Right ventricle myocardium superior (tissue), 1 donor: ENCODE data around the gene S100A10. TPM values are rescaled to one million over a fixed set of nuclear protein-coding genes. Genes with fewer than 3 reads are reported as not detected.
A peak's percentile ranks its signal among the peaks of the same experiment; 100 is the strongest.

Source experiments
- ATAC-seq: fragments of 200-7000 bp; cut with Tn5 transposase; one replicate; pipeline ENCODE4 v1.9.1; 2020; ENCODE audit warnings: mild to moderate bottlenecking; ENCODE audit not compliant: poor library complexity
- DNase-seq: peaks from one replicate; pipeline ENCODE4 v3.0.0-alpha.2; 2020
- intact Hi-C: fragments of 100-400 bp; cut with DNase I; formaldehyde crosslinking; loops from one replicate; pipeline ENCODE4 v1.11.2; 2022
- total RNA-seq: library from RNA; stranded (reverse); fragmentation: NEBNext Ultra II Directional; extraction: Animal tissue kit (Norgen Biotek cat#: 25700); gene quantifications from one replicate; pipeline ENCODE4 v1.2.1, GENCODE V29; 2021
- donor health status: DM: no; HTN: yes; CAD: no; lungs with severe emphysema.

Gene S100A10
- total RNA-seq, 1 donor from 2014 or later = 230 TPM

- peak; percentile 71 for ATAC-seq
- DNase-seq = no peak
- intact Hi-C loops = no loop called here
Observed at GRCh38 chr1:151972542-151973248, 21.0 kb downstream of the S100A10 start.

DNA sequence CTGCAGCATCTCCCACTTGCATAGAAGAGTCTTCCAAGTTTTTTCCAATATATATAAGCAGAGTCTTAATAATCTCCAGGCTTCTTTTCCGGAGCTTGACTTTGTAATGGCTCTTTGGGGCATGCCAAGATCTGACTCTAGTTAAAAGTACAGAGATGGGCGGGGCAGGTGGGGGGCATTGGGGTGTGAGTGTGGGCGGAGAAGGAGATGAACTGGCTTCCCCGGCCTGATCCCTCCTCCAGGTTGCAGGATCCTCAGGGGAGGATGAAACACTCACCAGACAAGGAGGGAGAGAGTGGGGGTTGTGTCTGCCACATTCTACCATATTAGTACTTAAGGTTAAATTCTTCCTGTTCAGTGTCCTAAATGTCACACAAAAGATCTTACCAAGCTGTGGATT is 23.0 kb downstream of the S100A10 start:
- intact Hi-C loops = no loop called here
- DNase-seq (no peak), ATAC-seq (no peak)

- no peak for DNase-seq
- intact Hi-C loops = no loop called here
- no peak for ATAC-seq
Observed at GRCh38 chr1:151970128-151970527, 23.5 kb downstream of the S100A10 start.

GRCh38 chr1:151968791-151969399 is 24.8 kb downstream of the S100A10 start:
- no peak for ATAC-seq
- intact Hi-C loops = no loop called here
- DNase-seq = no peak

- intact Hi-C loops = no loop called here
- ATAC-seq = peak; percentile 85
- no peak for DNase-seq
Observed at GRCh38 chr1:151968058-151968457, 25.6 kb downstream of the S100A10 start.

- DNase-seq (no peak), ATAC-seq (no peak)
- intact Hi-C loops = no loop called here
Observed at GRCh38 chr1:151967091-151967490, 26.6 kb downstream of the S100A10 start.

GRCh38 chr1:151966061-151966460 is 27.6 kb downstream of the S100A10 start:
- intact Hi-C loops = no loop called here
- no peak for DNase-seq
- ATAC-seq = no peak

DNA sequence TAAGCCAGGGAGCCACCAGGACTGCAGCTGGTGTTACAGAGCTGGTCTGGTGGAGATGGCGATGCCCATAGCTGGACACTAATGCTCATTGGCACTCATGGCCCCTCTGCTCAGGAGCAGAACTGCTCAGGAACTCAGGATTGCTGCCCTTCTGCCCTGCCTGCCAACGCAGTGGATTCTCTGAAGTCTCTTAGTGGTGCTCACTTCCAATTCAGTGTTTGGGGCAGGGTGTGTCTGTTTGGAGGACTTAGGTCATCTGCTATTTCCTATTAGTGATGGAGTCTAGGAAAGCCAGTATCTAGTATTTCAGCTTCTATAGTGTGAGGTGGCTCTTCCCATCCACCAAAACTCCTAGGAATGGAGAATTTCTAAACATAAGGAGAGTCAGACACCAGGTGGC is 29.1 kb downstream of the S100A10 start:
- no peak for ATAC-seq
- no peak for DNase-seq
- intact Hi-C loops = no loop called here

DNA sequence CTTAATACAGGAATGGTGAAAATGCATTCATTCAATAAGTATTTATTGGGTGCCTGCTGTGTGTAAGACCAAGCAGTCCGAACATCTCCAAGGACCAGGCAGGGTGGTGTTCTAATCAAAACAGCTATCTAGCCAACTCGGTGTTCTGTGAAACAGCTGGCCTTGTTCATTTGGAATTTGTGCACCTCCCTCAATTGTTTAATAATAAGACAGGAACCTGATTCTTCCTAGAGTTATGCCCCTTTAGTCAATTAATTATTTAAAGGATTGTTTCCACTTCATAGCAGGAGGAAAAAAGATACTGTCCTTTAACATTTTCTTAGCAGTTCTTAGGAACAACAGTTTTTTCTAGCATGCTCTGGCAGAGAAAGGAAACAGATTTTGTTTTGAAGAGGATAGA is 30.4 kb downstream of the S100A10 start:
- DNase-seq = no peak
- no peak for ATAC-seq
- intact Hi-C loops = no loop called here

GRCh38 chr1:151961833-151962232 is 31.8 kb downstream of the S100A10 start:
- DNase-seq (no peak), ATAC-seq (no peak)
- intact Hi-C loops = no loop called here

DNA sequence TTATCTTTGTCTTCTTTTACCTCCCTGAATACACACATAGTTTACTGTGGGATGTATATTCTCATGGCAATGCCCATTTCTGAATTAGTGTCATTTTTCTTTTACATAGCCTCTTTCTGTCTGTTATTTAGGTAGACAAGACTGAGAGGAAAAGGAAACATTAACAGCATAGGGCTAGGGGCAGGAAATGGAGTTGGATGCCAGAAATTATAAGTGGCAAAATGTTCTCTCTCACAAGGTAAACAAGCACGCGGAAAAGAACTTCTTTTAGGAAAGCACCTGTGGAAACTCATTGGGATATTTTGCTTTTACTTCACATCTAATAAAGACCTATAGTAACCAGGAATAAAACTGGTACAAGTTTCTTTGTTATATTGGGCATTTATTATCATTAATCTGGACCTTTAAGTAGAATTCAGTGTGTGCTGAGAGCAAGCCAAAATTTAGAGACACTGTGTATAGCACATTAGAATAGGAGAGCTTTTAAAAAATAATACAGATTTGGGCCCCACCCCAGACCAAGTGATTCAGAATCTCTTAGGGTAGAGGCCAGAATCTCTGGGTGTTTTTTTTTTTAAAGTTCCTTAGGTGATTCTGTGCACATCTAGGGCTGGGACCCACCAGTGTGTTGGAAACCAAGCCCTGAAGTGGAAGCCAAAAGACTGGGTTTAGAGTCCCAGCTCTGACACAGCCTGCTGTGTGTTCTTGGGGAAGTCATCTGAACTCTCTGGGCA is 32.7 kb downstream of the S100A10 start:
- intact Hi-C loops = no loop called here
- DNase-seq = no peak
- no peak for ATAC-seq

DNA sequence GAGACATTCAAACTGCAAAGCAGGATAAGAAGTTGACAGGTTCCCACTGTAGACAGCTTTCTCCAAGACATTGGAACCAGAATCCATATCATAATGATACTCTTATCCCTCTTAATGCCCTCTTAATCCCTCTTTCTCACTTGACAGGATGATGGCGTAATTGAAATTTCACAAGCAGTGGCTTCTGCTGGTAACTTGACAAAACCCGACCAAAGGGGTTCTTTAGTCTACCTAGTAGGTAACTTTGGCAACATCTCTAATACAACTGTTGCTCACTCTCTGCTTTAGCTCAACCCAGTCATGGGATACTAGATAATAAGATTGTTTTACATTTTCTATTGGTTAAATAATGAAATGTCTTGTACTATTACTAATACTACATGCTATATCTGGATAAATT is 34.7 kb downstream of the S100A10 start:
- no peak for DNase-seq
- ATAC-seq = no peak
- intact Hi-C loops = no loop called here

DNA sequence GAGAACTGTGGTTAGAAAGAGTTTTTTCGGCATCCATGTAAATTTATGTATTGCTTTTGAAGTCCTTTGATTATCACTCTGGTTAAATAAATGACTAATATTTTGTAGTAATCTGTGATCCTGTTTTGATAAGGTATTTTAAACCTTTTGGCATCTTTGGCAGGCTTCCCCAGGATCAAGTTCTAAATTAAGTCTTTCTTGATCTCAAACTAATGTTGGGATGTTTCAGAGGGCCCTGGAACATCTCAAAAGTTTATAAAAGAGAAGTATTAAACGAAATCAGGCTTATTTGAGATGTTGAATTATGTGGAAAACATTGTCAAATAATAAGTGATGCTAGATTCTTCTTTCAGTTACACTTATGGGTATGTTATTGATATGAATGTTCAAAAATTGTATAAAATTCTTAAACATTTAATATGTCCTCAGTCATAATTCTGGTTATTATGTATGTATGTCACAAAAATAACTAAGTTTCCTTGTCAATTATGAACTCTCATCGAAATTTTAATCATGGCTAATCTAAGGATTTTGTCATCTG is 36.6 kb downstream of the S100A10 start:
- DNase-seq = no peak
- no peak for ATAC-seq
- intact Hi-C loops = no loop called here

GRCh38 chr1:151953409-151954094 is 40.1 kb downstream of the S100A10 start:
- ATAC-seq (no peak), DNase-seq (no peak)
- intact Hi-C loops = no loop called here

GRCh38 chr1:151952811-151953210 is 40.8 kb downstream of the S100A10 start:
- intact Hi-C loops = no loop called here
- DNase-seq (no peak), ATAC-seq (no peak)

DNA sequence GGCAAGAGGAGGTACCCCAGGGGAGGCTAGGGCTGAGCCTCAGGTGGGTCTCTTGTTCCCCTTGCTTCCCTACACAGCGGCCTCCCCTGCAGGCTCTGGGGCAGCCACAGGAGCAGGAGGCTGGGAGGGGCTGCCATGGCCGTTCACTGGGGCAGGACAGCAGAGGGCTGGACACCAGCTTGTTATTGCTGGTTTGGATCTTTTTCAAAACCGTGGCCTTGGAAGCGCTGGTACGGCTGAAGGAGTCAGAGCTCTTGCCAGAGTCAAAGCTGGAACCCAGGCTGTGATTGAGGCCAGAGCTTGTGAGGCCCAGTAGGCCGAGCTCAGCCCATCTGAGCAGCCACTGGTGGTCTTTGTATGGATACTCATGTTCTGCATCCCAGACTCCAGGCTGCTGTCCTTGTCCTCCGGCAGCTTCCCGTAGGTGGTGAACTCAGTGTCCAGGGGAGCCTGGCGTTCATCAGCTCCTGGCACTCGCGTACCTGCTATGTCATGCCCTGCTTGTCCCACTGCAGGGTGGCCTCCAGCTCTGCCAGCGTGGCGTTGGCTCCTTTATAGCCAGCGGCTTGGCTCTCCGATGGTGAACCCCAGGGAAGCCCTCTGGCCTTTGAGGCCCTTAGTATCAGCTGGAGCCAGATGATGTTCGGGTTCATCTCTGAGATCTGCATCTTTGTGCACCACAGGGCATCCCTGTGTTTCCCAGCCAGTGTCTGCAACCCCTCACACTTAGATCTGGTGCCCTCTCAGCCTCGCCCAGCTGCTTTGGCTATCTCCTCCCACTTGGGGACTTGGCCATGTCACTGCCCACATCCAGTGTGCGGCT is 44.1 kb downstream of the S100A10 start:
- intact Hi-C loops = no loop called here
- ATAC-seq = no peak

DNA sequence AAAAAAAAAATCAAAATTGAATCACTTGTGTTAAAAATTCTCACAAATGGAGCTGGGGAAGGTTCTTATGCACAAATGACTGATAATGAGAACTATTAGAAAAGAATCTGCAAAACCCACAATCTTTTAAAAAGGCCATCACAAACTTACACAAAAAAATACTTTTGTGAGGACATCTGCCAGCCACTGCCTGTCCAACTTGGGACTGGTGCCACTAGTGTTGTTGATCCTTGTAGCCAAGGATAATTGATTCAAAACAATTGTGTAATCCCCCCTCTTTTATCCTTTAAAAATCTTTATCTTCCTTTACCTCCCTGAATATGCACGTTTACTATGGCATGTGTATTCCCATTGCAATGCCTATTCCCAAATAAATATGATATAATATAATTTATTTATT is 45.2 kb downstream of the S100A10 start:
- intact Hi-C loops = no loop called here
- ATAC-seq (no peak), DNase-seq (no peak)

More for the DNA sequence above, 44.1 kb downstream of the S100A10 start:
- DNase-seq = peak; percentile 48

DNA sequence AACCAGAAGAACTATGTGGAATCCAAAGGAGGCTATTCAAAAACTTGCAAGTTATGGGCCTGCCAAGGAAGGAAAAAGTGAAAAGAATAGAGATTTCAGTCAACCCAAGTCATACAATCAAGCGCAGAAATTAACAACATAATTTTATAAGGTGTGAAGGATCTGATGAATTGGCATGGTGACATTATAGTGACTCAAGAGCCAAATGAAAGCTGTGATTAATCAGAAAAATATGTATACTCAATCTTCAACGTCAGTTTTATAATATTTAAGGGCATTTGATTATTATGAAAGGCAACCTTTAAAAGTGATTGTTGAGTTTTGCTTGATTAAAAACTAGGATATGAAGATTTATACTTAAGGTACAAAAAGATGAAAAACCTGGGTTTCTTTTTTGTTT is 46.5 kb downstream of the S100A10 start:
- intact Hi-C loops = no loop called here
- no peak for ATAC-seq

More for the DNA sequence above, 46.5 kb downstream of the S100A10 start:
- DNase-seq = no peak
